Medulla oblongata (tissue), 1 donor: Measurements from ENCODE around the gene ABRACL.
"Not testable (repeated sequence)": the region's sequence is repeated elsewhere in the genome, so short reads cannot be mapped to it uniquely, and the experiment has no call there.

ENCODE experiments used
- DNase-seq: peaks from one replicate; pipeline ENCODE4 v3.0.0-alpha.2; 2015; ENCODE audit errors: extremely low spot score

Gene ABRACL

DNA sequence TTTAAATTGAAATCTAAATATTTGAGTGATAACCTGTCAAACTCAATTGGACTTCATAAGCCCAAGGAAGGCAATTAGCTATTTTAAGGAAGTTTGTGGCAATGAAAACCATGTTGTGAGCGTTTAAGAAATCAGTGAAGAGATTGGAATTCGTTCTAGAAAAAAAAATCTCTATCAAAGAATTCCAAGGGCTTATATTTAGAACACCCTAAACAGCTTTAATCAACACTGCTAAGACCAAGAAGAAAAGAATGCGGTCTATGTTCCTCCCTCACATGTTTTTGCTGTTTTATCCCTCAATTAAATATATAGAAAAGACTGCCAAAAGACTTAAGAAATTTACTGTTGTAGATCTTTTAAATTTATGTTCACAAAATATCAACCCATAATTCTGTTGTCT lies 16.6 kb upstream of the ABRACL start:
- DNase-seq, result no peak

- DNase-seq, result peak; percentile 12
Measured at GRCh38 chr6:139013185-139013800, 15.3 kb upstream of the ABRACL start.

DNA sequence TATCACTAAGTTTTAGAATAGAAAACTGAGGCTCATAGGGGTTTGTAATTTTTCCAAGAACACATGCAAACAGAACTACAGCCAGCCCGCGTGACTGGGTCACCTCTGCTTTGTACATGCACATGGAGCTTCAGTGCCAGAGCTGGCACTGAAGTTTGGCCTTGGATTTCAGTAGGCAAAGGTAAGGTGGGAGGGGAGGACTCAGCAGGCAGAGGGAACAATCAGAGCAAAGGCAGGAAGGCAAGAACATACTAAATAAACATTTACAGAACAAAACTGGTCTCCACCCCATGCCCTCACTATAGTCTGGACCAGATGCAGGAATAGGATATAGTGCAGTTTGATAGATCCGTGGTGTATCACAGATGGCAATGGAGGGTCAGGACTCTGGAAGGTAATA lies 13.6 kb upstream of the ABRACL start:
- no peak for DNase-seq

- DNase-seq, result peak; percentile 21
Measured at GRCh38 chr6:139016337-139017213, 12.0 kb upstream of the ABRACL start.

GRCh38 chr6:139017227-139017626 lies 11.3 kb upstream of the ABRACL start:
- DNase-seq, result peak; percentile 64

GRCh38 chr6:139019722-139020121 lies 8.8 kb upstream of the ABRACL start:
- no peak for DNase-seq

DNA sequence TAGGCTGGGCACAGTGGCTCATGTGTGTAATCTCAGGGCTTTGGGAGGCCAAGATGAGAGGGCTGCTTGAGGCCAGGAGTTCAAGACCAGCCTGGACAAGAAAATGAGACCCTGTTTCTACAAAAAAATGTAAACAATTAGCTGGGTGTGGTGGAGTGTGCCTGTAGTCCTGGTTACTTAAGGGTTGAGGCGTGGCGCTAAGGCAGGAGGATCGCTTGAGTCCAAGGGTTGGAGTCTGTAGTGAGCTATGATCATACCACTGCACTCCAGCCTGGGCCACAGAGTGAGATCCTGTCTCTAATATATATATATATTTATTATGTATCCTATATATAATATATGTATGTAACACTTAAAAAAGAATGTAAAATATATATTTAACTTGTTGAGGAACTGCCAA lies 7.9 kb upstream of the ABRACL start:
- no peak for DNase-seq

DNA sequence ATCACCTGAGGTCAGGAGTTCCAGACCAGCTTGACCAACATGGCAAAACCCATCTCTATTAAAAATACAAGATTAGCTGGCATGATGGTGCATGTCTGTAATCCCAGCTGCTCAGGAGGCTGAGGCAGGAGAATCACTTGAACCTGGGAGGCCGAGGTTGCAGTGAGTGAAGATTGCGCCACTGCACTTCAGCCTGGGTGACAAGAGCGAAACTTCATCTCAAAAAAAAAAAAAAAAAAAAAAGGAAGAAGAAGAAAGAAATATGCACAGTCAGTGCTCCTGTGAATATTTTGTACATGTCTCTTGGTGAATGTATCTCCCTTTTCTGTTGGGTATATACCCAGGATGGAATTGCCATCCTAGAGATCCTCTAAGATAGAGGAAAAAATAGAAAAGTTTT lies 3.1 kb upstream of the ABRACL start:
- DNase-seq, result not testable (repeated sequence)

DNA sequence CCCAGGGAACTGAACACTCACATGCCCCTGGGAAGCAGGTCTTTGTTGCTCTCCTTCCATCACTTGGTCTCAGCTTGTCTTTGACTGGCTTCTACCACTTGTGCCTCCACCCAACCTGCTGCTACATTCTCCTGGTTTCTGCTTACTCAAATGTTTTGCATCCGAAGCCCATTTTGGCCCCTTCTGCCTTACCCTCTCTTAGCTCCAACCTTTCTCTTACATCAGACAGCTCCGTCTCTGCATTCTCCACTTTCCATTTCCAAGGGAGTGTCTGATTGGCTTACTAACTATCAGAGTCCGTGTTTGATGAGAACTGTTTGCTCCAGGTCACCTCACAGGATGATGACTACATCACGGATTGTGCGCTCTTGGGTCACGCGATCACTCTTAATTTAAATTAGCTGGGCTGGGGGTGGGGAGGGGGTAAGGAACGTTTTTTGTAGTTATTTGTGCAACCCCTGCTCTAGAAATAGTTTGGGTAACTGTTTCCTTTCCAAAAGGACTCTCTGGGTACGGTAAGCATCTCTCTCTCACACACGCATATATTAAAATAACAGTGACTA lies 844 bp upstream of the ABRACL start:
- peak; percentile 7 for DNase-seq

DNA sequence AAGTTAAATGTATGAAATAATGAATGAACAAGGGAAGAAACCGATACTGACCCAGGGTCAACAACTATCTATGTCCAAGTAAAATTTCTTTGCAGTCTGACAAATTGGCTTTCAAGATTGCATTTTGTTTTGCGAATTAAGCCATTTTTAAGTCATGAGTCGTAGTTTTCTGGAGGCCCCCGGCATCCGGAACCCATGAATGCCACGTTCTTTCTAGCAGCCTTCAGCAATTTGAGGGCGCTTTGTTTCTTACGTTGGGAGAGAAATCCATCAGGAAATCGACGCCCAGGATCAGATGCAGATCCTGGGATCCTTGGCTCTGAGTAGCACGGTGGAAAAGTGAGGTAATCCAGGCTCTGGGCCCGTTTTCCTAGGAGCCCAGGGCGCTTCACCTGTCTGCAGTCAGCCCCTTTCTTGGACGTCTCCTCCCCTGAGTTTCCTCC lies 309 bp upstream of the ABRACL start:
- no peak for DNase-seq

- peak; percentile 31 for DNase-seq
Measured at GRCh38 chr6:139029470-139030227, 1.1 kb downstream of the ABRACL start.

- DNase-seq, result no peak
Measured at GRCh38 chr6:139030228-139030963, 1.9 kb downstream of the ABRACL start.

DNA sequence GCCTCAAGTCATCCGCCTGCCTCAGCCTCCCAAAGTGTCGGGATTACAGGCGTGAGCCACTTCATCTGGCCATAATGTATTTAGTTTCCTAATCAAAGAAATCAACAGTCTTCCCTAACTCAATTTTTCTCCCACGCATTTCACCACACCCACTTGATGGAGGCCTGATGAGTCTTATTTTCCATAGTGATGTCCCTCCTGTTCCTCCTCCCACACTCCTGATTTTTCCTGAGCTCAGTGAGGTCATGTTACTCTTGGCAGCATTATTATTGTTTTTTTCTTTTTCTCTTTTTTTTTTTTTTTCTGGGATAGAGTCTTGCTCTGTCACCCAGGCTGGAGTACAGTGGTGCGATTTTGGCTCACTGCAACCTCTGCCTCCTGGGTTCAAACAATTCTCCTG lies 8.9 kb downstream of the ABRACL start:
- DNase-seq, result no peak

GRCh38 chr6:139044250-139044649 lies 15.7 kb downstream of the ABRACL start:
- no peak for DNase-seq

- no peak for DNase-seq
Measured at GRCh38 chr6:139047677-139048076, 19.1 kb downstream of the ABRACL start.

GRCh38 chr6:139048912-139049311 lies 20.4 kb downstream of the ABRACL start:
- not testable (repeated sequence) for DNase-seq

- DNase-seq, result not testable (repeated sequence)
Measured at GRCh38 chr6:139050131-139050769, 21.7 kb downstream of the ABRACL start.

DNA sequence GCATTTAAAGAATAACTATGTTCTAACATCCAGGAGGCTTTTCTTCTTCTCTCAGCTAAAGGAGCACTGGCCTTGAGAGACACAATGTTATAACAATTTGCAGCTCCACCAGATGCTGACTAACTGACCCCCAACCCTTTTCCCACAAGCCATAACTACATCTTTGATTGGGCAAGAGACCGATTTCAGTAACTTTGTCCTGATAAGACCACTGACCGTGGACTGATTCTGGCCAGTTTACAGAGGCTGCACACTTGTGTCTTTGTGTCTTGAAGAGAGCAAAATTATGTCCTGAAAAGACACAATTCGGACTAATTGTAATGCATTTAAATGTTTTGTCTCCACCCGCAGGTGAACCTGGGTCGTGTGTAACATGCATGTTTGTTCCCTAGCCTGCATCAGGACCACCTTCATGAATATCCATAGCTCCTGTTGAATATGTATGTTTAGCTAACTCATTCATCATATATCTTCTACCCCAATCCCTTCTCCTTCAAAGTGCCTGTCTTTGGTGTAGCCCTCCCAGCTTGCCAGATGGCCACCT lies 22.3 kb downstream of the ABRACL start:
- DNase-seq, result no peak

DNA sequence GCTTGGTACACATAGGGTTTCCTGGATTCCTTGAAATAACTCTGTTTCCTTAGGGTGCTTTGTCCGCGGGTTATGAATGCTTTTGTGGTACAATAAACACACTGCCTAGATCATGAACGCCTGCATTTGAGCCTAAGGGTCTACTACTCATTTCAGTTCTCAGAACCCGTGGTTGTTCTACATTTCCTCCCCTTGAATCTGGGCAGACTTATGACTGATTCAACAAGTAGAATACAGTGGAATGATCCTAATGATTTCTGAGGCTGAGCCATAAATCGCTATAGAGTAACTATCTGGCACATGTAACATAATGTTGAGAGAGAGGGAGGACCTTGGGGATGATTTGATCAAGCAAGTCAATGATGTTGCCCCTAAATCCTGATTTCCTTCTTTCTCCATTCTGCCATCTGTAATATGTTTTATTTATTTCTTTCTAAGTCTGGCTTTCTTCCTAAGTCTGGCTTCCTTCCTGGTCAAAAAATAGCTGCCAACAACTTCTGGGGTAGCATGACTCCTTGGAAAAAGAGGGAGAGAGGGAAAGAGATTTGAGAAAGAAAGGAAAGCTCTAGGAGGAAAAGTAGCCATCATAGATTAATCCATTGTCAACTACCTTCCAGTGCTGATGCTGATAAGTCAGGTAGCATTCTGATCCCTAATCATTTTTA lies 23.0 kb downstream of the ABRACL start:
- DNase-seq, result peak; percentile 14

- no peak for DNase-seq
Measured at GRCh38 chr6:139053382-139053781, 24.8 kb downstream of the ABRACL start.
